GM21786 (cell line): ENCODE results near the gene COBLL1.

Experiments used
- ATAC-seq: cut with Tn5 transposase; IDR thresholded peaks from one replicate; pipeline ENCODE4 v1.9.1; 2021; ENCODE audit not compliant: unreplicated experiment

Gene COBLL1

GRCh38 chr2:164688896-164689419 lies 152.7 kb downstream of the COBLL1 start:
- no peak for ATAC-seq

- ATAC-seq: no peak
These were observed 160.6 kb downstream of the COBLL1 start for GRCh38 chr2:164681009-164681408.

GRCh38 chr2:164678631-164679149 lies 162.9 kb downstream of the COBLL1 start:
- no peak for ATAC-seq

GRCh38 chr2:164677733-164678132 lies 163.9 kb downstream of the COBLL1 start:
- ATAC-seq: no peak

GRCh38 chr2:164677271-164677670 lies 164.4 kb downstream of the COBLL1 start:
- ATAC-seq: no peak

- no peak for ATAC-seq
These were observed 165.9 kb downstream of the COBLL1 start for GRCh38 chr2:164675687-164676086.

- ATAC-seq: no peak
These were observed 166.6 kb downstream of the COBLL1 start for GRCh38 chr2:164675027-164675426.

- ATAC-seq: no peak
These were observed 169.8 kb downstream of the COBLL1 start for GRCh38 chr2:164671664-164672396.

GRCh38 chr2:164669291-164669690 lies 172.3 kb downstream of the COBLL1 start:
- ATAC-seq: no peak

GRCh38 chr2:164667566-164667965 lies 174.1 kb downstream of the COBLL1 start:
- ATAC-seq: no peak

- ATAC-seq: no peak
These were observed 177.6 kb downstream of the COBLL1 start for GRCh38 chr2:164664070-164664469.

- no peak for ATAC-seq
These were observed 178.6 kb downstream of the COBLL1 start for GRCh38 chr2:164662868-164663631.

- no peak for ATAC-seq
These were observed 179.6 kb downstream of the COBLL1 start for GRCh38 chr2:164662066-164662465.

GRCh38 chr2:164661349-164661748 lies 180.3 kb downstream of the COBLL1 start:
- no peak for ATAC-seq

- no peak for ATAC-seq
These were observed 184.5 kb downstream of the COBLL1 start for GRCh38 chr2:164657129-164657528.

GRCh38 chr2:164655750-164656149 lies 185.9 kb downstream of the COBLL1 start:
- ATAC-seq: no peak

GRCh38 chr2:164655336-164655735 lies 186.3 kb downstream of the COBLL1 start:
- no peak for ATAC-seq

- no peak for ATAC-seq
These were observed 190.3 kb downstream of the COBLL1 start for GRCh38 chr2:164651361-164651760.

GRCh38 chr2:164644036-164644700 lies 197.5 kb downstream of the COBLL1 start:
- ATAC-seq: no peak

GRCh38 chr2:164642946-164643555 lies 198.6 kb downstream of the COBLL1 start:
- ATAC-seq: peak; percentile 52

- no peak for ATAC-seq
These were observed 199.4 kb downstream of the COBLL1 start for GRCh38 chr2:164642268-164642667.
